ENCODE results near the gene YPEL1.
"Not testable (repeated sequence)": the region's sequence is repeated elsewhere in the genome, so short reads cannot be mapped to it uniquely, and the experiment has no call there.

The YPEL1 gene

GRCh38 chr22:21698430-21699329 is 36.9 kb downstream of the YPEL1 start:
- no peak for DNase-seq (ENCODE audit: low spot score)

- no peak for DNase-seq (ENCODE audit: low spot score)
These were observed 37.7 kb downstream of the YPEL1 start for GRCh38 chr22:21697880-21698279.

DNA sequence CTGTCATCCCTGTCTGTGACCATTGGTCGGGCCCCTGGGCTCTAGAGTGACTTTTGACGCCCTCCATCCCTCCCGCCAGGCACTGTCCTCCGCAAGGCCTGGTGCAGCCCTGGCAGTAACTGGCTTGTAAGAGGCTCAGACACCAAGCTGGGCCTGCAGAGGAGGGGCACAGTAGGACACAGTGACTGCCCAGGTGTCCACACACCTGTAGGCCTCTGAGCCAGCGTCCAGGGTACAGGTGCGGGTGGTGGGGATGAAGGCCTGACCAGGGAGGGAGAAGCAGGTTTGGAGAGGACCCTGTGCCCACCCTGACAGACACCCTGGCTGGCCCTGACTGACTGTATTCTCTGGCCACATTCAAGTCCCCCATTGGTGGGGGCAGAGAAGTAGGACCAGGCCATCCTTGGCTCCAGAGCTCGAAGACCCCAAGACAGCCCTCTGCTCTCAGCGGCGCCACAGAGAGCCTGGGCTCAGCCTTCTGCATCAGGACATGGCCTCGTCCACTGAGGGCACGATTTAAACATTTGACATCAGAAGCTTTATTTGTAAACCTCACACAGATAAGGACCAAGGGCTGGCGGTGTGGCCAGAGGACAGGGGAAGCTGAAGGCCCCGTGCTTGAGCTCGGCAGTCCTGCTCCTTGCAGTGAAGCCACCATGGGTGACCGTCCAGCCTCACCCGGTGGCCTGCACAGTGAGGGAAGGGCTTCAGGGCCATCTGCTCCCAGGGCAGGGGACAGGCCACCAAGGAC is 38.4 kb downstream of the YPEL1 start:
- no peak for DNase-seq (ENCODE audit: low spot score)

DNA sequence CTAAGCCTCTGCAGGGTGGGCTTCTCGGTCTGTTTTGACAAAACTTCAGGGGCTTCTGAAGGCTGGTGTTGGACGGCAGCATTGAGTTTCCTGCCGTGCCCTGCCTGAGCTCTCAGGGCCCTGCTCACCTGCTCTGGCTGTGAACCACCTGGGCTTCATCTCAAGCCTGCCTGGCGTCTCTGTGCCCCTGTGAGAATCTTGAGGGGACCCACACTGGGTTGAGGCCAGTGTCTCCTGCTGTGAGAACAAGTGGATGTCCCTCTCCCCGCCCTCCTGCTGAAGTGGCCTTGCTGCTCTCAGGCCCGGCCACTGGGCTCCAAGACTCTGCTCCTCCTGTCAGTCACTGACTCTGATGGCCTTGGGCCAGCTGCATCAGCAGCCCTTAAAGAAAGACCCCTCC is 39.5 kb downstream of the YPEL1 start:
- DNase-seq (ENCODE audit: low spot score) = no peak

- no peak for DNase-seq (ENCODE audit: low spot score)
These were observed 40.0 kb downstream of the YPEL1 start for GRCh38 chr22:21695430-21696085.

DNA sequence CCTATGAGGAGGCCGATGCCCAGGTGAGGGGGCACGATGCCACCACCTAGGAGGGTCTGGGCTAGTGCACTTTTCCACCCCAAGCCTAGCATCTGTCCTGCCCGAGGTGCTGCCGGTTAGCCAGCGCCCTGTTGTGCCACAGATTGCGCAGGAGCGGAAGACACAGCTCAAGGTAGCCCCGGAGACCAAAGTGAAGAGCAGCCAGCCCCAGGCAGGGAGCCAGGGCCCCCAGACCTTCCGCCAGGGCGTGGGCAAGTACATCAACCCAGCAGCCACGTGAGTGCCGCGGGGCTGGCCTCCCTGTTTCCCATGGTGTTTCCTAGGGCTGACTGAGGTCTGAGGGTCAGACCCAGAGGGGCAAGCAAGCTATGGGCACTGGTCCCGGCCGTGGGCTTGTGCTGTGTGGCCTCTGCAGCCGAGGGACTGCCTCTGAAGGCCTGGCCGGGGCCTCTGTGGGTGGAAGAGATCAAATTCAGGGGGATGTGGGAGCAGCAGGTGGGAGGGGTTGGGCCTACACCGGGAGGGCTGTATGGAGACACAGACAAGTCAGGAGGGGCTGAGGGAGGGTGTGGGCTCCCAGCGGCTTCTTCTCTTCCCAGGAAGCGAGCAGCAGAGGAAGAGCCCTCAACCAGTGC is 40.7 kb downstream of the YPEL1 start:
- no peak for DNase-seq (ENCODE audit: low spot score)

DNA sequence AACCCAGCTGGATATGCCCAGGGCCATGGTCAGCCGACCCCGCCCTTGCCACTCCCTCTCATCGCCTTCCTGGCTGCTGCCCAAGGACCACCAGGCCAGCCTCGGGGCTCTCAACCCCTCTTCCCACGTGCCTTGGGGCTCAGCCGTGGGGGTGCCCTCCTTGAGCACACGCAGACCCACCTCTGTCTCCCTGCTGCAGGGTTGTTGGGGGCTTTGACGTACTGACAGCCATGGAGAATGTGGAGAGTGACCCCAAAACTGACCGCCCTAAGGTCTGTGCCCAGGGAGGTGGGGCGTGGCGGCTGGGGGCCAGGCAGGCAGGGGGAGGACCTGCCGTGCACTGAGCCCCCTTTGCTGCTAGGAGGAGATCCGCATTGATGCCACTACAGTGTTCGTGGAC is 41.2 kb downstream of the YPEL1 start:
- no peak for DNase-seq (ENCODE audit: low spot score)

- DNase-seq (ENCODE audit: low spot score) = no peak
These were observed 41.6 kb downstream of the YPEL1 start for GRCh38 chr22:21693999-21694341.

DNA sequence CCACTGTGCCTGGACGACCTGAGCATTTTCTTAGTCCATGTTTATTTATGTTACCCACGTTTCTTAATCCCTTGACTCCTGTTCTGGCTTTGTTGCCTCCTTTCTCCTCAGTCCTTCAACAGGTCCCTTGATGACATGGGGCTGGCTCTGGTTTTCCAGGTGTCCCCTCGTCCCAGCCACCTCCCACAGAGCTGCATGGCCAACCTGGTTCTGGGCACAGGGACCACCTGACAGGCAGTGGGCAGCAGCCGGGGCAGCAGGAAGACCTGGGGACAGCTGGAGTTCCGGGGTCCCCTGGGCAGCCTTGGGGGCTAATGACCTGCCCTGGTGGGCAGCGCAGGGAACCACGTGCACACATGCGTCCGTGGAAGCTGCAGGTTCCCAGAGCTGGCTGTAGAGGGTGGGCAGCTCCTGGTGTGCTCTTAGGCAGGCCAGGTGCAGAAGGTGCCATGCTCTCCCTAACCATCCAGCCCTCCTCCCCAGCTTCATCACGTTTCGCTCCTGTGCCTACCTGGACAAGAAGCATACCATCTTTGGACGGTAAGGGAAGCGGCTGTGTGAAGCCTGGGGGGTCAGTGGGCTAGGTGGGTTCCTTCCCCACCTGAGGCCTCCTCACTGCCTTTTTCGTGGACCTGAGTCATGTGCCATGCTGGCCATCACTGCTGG is 42.1 kb downstream of the YPEL1 start:
- DNase-seq (ENCODE audit: low spot score) = no peak

GRCh38 chr22:21692856-21693255 is 42.7 kb downstream of the YPEL1 start:
- DNase-seq (ENCODE audit: low spot score) = not testable (repeated sequence)

DNA sequence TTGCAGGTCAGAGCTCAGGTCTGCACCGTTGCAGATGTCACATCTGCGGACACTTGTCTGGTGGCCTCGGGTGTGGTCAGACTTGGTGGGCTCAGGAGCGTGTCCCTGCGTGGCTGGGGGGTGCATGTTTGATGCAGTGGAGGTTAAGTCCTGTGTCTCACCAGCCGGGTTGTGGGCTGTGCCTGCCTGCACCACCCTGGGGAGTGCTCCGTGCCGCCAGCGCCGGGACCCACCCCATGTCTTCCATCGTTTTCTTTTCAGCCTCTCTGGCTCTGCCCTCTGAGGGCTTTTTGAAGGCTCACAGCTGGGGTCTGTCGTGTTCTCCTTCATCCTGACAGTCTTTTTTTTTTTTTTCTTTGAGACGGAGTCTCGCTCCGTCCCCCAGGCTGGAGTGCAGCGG is 43.8 kb downstream of the YPEL1 start:
- DNase-seq (ENCODE audit: low spot score) = no peak

DNA sequence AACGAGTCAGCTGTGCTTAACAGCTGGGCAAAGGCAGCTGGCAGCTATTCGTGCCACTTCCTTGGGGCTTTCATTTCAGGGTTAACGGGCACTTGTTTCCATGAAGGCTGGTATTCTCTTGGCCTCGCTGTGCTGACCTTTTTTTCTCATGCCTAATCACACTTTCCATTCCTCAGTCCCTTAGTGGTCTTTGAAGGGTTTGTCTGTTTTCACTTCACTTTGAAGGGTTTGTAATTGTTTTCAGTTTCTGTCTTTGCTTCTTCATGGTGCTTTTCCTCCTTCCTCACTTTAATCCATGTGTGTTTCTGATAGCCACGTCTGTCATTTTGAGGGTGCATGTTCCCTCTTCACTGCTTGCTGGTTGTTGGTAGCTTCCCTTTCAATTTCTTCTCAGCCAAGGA is 45.2 kb downstream of the YPEL1 start:
- DNase-seq (ENCODE audit: low spot score) = peak; percentile 25

GRCh38 chr22:21688706-21689381 is 46.8 kb downstream of the YPEL1 start:
- no peak for DNase-seq (ENCODE audit: low spot score)

- DNase-seq (ENCODE audit: low spot score) = no peak
These were observed 47.3 kb downstream of the YPEL1 start for GRCh38 chr22:21688341-21688705.

DNA sequence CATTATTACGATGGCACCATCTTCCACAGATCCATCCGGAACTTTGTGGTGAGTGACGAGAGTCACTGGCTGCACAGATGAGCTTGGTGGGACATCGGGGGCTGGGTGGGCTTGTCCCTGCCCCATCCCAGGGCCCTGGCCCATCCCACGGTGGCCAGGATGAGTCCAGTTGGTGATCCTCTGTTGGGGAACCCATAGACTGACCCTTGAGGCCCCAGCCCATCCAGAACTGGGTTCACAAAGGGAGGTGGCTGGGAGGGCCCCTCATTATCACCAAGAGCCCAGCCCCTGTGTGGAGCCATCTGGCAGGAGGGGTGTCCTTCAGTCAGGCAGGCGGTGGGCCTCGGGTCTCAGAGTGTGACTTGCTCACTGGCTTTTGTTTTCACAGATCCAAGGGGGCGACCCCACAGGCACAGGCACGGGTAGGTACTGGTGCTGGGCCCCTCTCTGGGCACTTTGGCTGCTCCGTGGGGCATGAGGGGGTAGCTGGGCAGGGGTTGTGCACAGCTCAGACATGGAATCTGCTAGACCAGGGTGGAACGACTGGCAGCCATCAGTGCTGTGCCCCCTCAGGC is 47.8 kb downstream of the YPEL1 start:
- DNase-seq (ENCODE audit: low spot score) = no peak

GRCh38 chr22:21686634-21687393 is 48.8 kb downstream of the YPEL1 start:
- no peak for DNase-seq (ENCODE audit: low spot score)

DNA sequence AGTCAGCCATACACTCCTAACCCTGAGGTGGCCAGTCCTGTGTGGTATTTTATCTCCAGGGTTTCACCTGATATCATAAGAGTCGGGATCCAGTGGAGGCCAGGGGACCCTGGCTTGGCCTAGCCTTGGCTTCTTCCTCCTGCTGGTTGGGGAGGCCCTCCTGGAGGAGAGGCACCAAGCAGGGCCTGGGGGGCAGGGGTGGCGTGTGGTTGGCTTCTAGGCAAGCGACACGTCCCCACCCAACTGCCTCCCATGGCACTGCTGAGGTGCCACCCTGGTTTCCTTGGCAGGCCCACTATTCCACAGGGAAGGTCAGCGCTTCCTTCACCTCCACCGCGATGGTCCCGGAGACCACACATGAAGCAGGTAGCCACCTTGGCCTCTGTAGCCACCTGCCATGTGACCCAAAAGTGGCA is 49.4 kb downstream of the YPEL1 start:
- no peak for DNase-seq (ENCODE audit: low spot score)

DNA sequence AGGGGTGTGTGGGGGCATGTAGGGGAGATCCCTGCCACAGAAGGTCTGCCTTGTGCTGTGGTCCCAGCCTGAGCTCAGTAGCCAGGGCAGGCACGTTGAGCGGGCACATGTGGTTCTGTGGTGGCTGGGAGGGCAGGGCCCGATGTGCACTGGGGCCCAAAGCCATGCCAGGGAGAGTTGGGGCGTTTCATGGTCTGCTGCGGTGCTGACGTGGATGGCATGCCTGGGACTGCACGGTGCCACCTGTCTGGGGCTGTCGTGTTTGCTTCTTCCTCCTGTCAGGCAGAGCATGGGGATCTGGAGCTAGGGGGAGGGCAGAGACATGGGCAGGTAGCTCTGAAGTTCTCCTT is 50.5 kb downstream of the YPEL1 start:
- no peak for DNase-seq (ENCODE audit: low spot score)

GRCh38 chr22:21684492-21685163 is 51.0 kb downstream of the YPEL1 start:
- DNase-seq (ENCODE audit: low spot score) = no peak

GRCh38 chr22:21683401-21683811 is 52.2 kb downstream of the YPEL1 start:
- no peak for DNase-seq (ENCODE audit: low spot score)

Data from activated CD4-positive, alpha-beta T cell treated with anti-CD3 and anti-CD28 coated beads, Interleukin-2, Interleukin-4, amounts not matched to agents 100 ng/mL and 50 ng/mL, durations not matched to agents 16 hours and 8 hours (primary cell).